ENCODE results near the gene PUDP.
"Not testable (repeated sequence)": the region's sequence is repeated elsewhere in the genome, so short reads cannot be mapped to it uniquely, and the experiment has no call there.

PUDP gene

GRCh38 chrX:7109049-7109531 is 38.9 kb downstream of the PUDP start:
- no peak for DNase-seq

- DNase-seq: no peak
Observed at GRCh38 chrX:7108030-7108429, 39.9 kb downstream of the PUDP start.

GRCh38 chrX:7106649-7107048 is 41.3 kb downstream of the PUDP start:
- DNase-seq: no peak

- DNase-seq: no peak
Observed at GRCh38 chrX:7102119-7102518, 45.8 kb downstream of the PUDP start.

- no peak for DNase-seq
Observed at GRCh38 chrX:7100022-7100421, 47.9 kb downstream of the PUDP start.

GRCh38 chrX:7095657-7096056 is 52.3 kb downstream of the PUDP start:
- not testable (repeated sequence) for DNase-seq

- no peak for DNase-seq
Observed at GRCh38 chrX:7093305-7093704, 54.6 kb downstream of the PUDP start.

- no peak for DNase-seq
Observed at GRCh38 chrX:7092543-7092942, 55.4 kb downstream of the PUDP start.

GRCh38 chrX:7091923-7092322 is 56.0 kb downstream of the PUDP start:
- DNase-seq: no peak

GRCh38 chrX:7090641-7091040 is 57.3 kb downstream of the PUDP start:
- DNase-seq: no peak

GRCh38 chrX:7088968-7089615 is 58.9 kb downstream of the PUDP start:
- DNase-seq: peak; percentile 19

- DNase-seq: no peak
Observed at GRCh38 chrX:7086384-7086783, 61.6 kb downstream of the PUDP start.

- DNase-seq: no peak
Observed at GRCh38 chrX:7085879-7086278, 62.1 kb downstream of the PUDP start.

GRCh38 chrX:7084841-7085240 is 63.1 kb downstream of the PUDP start:
- no peak for DNase-seq

GRCh38 chrX:7083468-7084396 is 64.2 kb downstream of the PUDP start:
- DNase-seq: peak; percentile 55

GRCh38 chrX:7083021-7083420 is 64.9 kb downstream of the PUDP start:
- DNase-seq: no peak

GRCh38 chrX:7082556-7082955 is 65.4 kb downstream of the PUDP start:
- DNase-seq: no peak

- no peak for DNase-seq
Observed at GRCh38 chrX:7077241-7078230, 70.4 kb downstream of the PUDP start.

- DNase-seq: no peak
Observed at GRCh38 chrX:7076245-7076661, 71.7 kb downstream of the PUDP start.

GRCh38 chrX:7074908-7075204 is 73.1 kb downstream of the PUDP start:
- no peak for DNase-seq

- no peak for DNase-seq
Observed at GRCh38 chrX:7074148-7074907, 73.6 kb downstream of the PUDP start.

GRCh38 chrX:7073336-7073735 is 74.6 kb downstream of the PUDP start:
- no peak for DNase-seq

Data from activated naive CD4-positive, alpha-beta T cell treated with Interleukin-2 at 50 U/mL for 16 hours (primary cell).